Endothelial cell of hepatic sinusoid (primary cell): ENCODE data around the gene FARP1.

Experiments
- in situ Hi-C: cut with HindIII; loops from 2 replicates; pipeline ENCODE4 v1.10.0; 2017; ENCODE audit warnings: low sequenced_read_pairs

Gene FARP1

GRCh38 chr13:98198683-98199082 is 55.8 kb downstream of the FARP1 start:
- in situ Hi-C loops = no loop called here

GRCh38 chr13:98199480-98199879 is 56.6 kb downstream of the FARP1 start:
- in situ Hi-C loops = no loop called here

- in situ Hi-C loops = no loop called here
Measured at GRCh38 chr13:98200211-98200878, 57.5 kb downstream of the FARP1 start.

GRCh38 chr13:98201189-98201588 is 58.3 kb downstream of the FARP1 start:
- in situ Hi-C loops = no loop called here

- in situ Hi-C loops = no loop called here
Measured at GRCh38 chr13:98201984-98202383, 59.1 kb downstream of the FARP1 start.

- in situ Hi-C loops = no loop called here
Measured at GRCh38 chr13:98203646-98204326, 60.9 kb downstream of the FARP1 start.

- in situ Hi-C loops = no loop called here
Measured at GRCh38 chr13:98204546-98204945, 61.7 kb downstream of the FARP1 start.

GRCh38 chr13:98206946-98207345 is 64.1 kb downstream of the FARP1 start:
- in situ Hi-C loops = no loop called here

GRCh38 chr13:98207416-98207815 is 64.5 kb downstream of the FARP1 start:
- in situ Hi-C loops = no loop called here

- in situ Hi-C loops = no loop called here
Measured at GRCh38 chr13:98208606-98209005, 65.7 kb downstream of the FARP1 start.

GRCh38 chr13:98212763-98213162 is 69.9 kb downstream of the FARP1 start:
- in situ Hi-C loops = no loop called here

GRCh38 chr13:98213354-98213753 is 70.5 kb downstream of the FARP1 start:
- in situ Hi-C loops = no loop called here

- in situ Hi-C loops = no loop called here
Measured at GRCh38 chr13:98214008-98214643, 71.2 kb downstream of the FARP1 start.

- in situ Hi-C loops = no loop called here
Measured at GRCh38 chr13:98214707-98215106, 71.8 kb downstream of the FARP1 start.

GRCh38 chr13:98215508-98215907 is 72.6 kb downstream of the FARP1 start:
- in situ Hi-C loops = no loop called here

GRCh38 chr13:98216135-98216565 is 73.3 kb downstream of the FARP1 start:
- in situ Hi-C loops = no loop called here

- in situ Hi-C loops = no loop called here
Measured at GRCh38 chr13:98216711-98217285, 73.9 kb downstream of the FARP1 start.

- in situ Hi-C loops = no loop called here
Measured at GRCh38 chr13:98217597-98217996, 74.7 kb downstream of the FARP1 start.

GRCh38 chr13:98219685-98220084 is 76.8 kb downstream of the FARP1 start:
- in situ Hi-C loops = no loop called here

GRCh38 chr13:98220271-98220791 is 77.4 kb downstream of the FARP1 start:
- in situ Hi-C loops = no loop called here

- in situ Hi-C loops = no loop called here
Measured at GRCh38 chr13:98221234-98221633, 78.3 kb downstream of the FARP1 start.
